Progenitor cell of endocrine pancreas (in vitro differentiated cells): ENCODE results near the gene PLSCR4. TPM values are rescaled to one million over a fixed set of nuclear protein-coding genes. Genes with fewer than 3 reads are reported as not detected.
"Not testable (repeated sequence)": the region's sequence is repeated elsewhere in the genome, so short reads cannot be mapped to it uniquely, and the experiment has no call there.

ENCODE experiments used
- DNase-seq: peaks from one replicate; pipeline ENCODE4 v3.0.0; 2021; ENCODE audit warnings: low spot score; ENCODE audit not compliant: unreplicated experiment
- H3K27ac Mint-ChIP-seq: 2 replicates; pipeline ENCODE4 v1.8.0; 2021; ENCODE audit warnings: mild to moderate bottlenecking, moderate library complexity, mixed read lengths
- H3K27me3 Mint-ChIP-seq: 2 replicates; pipeline ENCODE4 v1.8.0; 2021; ENCODE audit warnings: mixed read lengths
- H3K36me3 Mint-ChIP-seq: 2 replicates; pipeline ENCODE4 v1.8.0; 2022; ENCODE audit warnings: mixed read lengths; ENCODE audit not compliant: insufficient read depth
- H3K4me1 Mint-ChIP-seq: 2 replicates; pipeline ENCODE4 v1.8.0; 2021; ENCODE audit warnings: low read depth, mixed read lengths
- H3K4me3 Mint-ChIP-seq: 2 replicates; pipeline ENCODE4 v1.8.0; 2021; ENCODE audit warnings: low read depth, mild to moderate bottlenecking, moderate library complexity, mixed read lengths
- H3K9me3 Mint-ChIP-seq: 2 replicates; pipeline ENCODE4 v1.8.0; 2021; ENCODE audit warnings: low read depth, mixed read lengths
- CTCF ChIP-seq: fragments of 200-600 bp; sonication (generic); IDR thresholded peaks from one replicate; pipeline ENCODE4 v1.5.0; 2021; ENCODE audit warnings: antibody characterized with exemption, mild to moderate bottlenecking; ENCODE audit not compliant: unreplicated experiment
- long read RNA-seq: library from polyadenylated mRNA; unstranded; transcript quantifications from one replicate; pipeline ENCODE4 v2.0.0, GENCODE V29; 2020
- total RNA-seq: library from RNA; stranded (reverse); gene quantifications from 2 replicates; pipeline ENCODE4 v1.2.1, GENCODE V29; 2021

Gene PLSCR4
- total RNA-seq, result 9.2 and 10.2 TPM in 2 replicates
- long read RNA-seq, transcript PLSCR4-201 (9 exons, 3,303 nt), result major isoform, 17 of 40 reads
- long read RNA-seq, partial matches to known transcripts, result 2 of 40 reads
- long read RNA-seq, other reads (novel, unspliced or antisense), result 16 of 40 reads

- peak; percentile 18 for DNase-seq
- Mint-ChIP-seq H3K9me3 (peaks cover 15% of the 10 kb centered on the region), H3K4me3 (peak within 1 kb of the TSS; percentile 86), H3K27me3 (no peaks in the 10 kb centered on the region), H3K4me1 (peaks cover 11% of the 10 kb centered on the region), H3K27ac (peak within 1 kb of the TSS; percentile 89), H3K36me3 (peaks cover 4% of the 10 kb centered on the region)
- no peak for TF ChIP-seq CTCF
These were observed at the start of gene PLSCR4 for GRCh38 chr3:146250449-146251382. Gene PLSCR4 (minus strand): TSS chr3:146251105. CDS start chr3:146222071, 29,034 bp downstream.

GRCh38 chr3:146293401-146293800 lies 42.5 kb upstream of the PLSCR4 start:
- H3K36me3 Mint-ChIP-seq, result not testable (repeated sequence)

GRCh38 chr3:146283781-146284445 lies 33.0 kb upstream of the PLSCR4 start:
- DNase-seq, result no peak
- Mint-ChIP-seq H3K4me1 (peaks cover 24% of the 10 kb centered on the region), H3K27me3 (no peaks in the 10 kb centered on the region), H3K9me3 (peaks cover 10% of the 10 kb centered on the region), H3K36me3 (peaks cover 5% of the 10 kb centered on the region), H3K4me3 (peak overlapping the region; percentile 6), H3K27ac (peak overlapping the region; percentile 88)
- TF ChIP-seq CTCF, result no peak

More at GRCh38 chr3:146293401-146293800, 42.5 kb upstream of the PLSCR4 start:
- H3K27me3 Mint-ChIP-seq, H3K27ac Mint-ChIP-seq, H3K4me1 Mint-ChIP-seq, DNase-seq, H3K4me3 Mint-ChIP-seq: not testable (repeated sequence)
- H3K9me3 Mint-ChIP-seq, result peaks cover 31% of the 10 kb centered on the region

GRCh38 chr3:146280864-146281263 lies 30.0 kb upstream of the PLSCR4 start:
- no peak overlapping the region for H3K4me3 Mint-ChIP-seq
- H3K4me1 Mint-ChIP-seq, result peaks cover 23% of the 10 kb centered on the region
- DNase-seq, result no peak
- no peak for TF ChIP-seq CTCF
- peaks cover 2% of the 10 kb centered on the region for H3K36me3 Mint-ChIP-seq
- H3K27me3 Mint-ChIP-seq, result no peaks in the 10 kb centered on the region
- peaks cover 9% of the 10 kb centered on the region for H3K9me3 Mint-ChIP-seq
- no peak overlapping the region for H3K27ac Mint-ChIP-seq

GRCh38 chr3:146279951-146280350 lies 29.0 kb upstream of the PLSCR4 start:
- Mint-ChIP-seq H3K4me3 (no peak overlapping the region), H3K4me1 (peaks cover 21% of the 10 kb centered on the region), H3K9me3 (peaks cover 9% of the 10 kb centered on the region), H3K36me3 (peaks cover 2% of the 10 kb centered on the region), H3K27me3 (no peaks in the 10 kb centered on the region), H3K27ac (peak overlapping the region; percentile 26)
- DNase-seq, result no peak
- TF ChIP-seq CTCF, result no peak
